OCI-LY3 (cell line): ENCODE results near the gene CCR9.

Experiments used
- H2AFZ ChIP-seq: fragments of 200-600, 300-600 bp; shearing (Covaris generic); 2 replicates; pipeline ENCODE4 v1.6.0; 2014; ENCODE audit warnings: antibody characterized with exemption, low read depth, low read length
- H3K27ac ChIP-seq: fragments of 200-600, 300-600 bp; sonication (generic); 2 replicates; pipeline ENCODE4 v1.5.1; 2014; ENCODE audit warnings: mild to moderate bottlenecking, low read length, moderate library complexity, mixed read lengths
- H3K27me3 ChIP-seq: fragments of 200-600, 300-600 bp; sonication (generic); 2 replicates; pipeline ENCODE4 v1.6.1; 2014; ENCODE audit warnings: low read depth, low read length, mixed read lengths
- H3K36me3 ChIP-seq: fragments of 200-600, 300-600 bp; sonication (generic); replicated peaks from 2 replicates; pipeline ENCODE3; 2014; ENCODE audit warnings: low read depth, low read length, mixed read lengths
- H3K4me1 ChIP-seq: fragments of 300-600, 200-600 bp; sonication (generic); 2 replicates; pipeline ENCODE4 v1.6.1; 2014; ENCODE audit warnings: low read length, mixed read lengths
- H3K4me2 ChIP-seq: fragments of 200-600, 300-600 bp; sonication (generic); 2 replicates; pipeline ENCODE4 v1.6.1; 2014; ENCODE audit warnings: low read length, mixed read lengths
- H3K4me3 ChIP-seq: fragments of 300-600, 200-600 bp; sonication (generic); 2 replicates; pipeline ENCODE4 v1.5.1; 2014; ENCODE audit warnings: antibody characterized with exemption, mild to moderate bottlenecking, low read length, moderate library complexity
- H3K79me2 ChIP-seq: fragments of 300-600, 200-600 bp; shearing (Covaris generic); 2 replicates; pipeline ENCODE4 v1.6.1; 2014; ENCODE audit warnings: mild to moderate bottlenecking, low read length, mixed read lengths
- H3K9ac ChIP-seq: fragments of 300-600, 200-600 bp; shearing (Covaris generic); 2 replicates; pipeline ENCODE4 v1.6.0; 2014; ENCODE audit warnings: mild to moderate bottlenecking, low read length, moderate library complexity
- H3K9me3 ChIP-seq: fragments of 200-600, 300-600 bp; shearing (Covaris generic); 2 replicates; pipeline ENCODE4 v1.6.1; 2014; ENCODE audit warnings: low read length, mixed read lengths; ENCODE audit not compliant: insufficient read depth
- H4K20me1 ChIP-seq: fragments of 200-600, 300-600 bp; sonication (generic); 2 replicates; pipeline ENCODE4 v1.6.1; 2016; ENCODE audit warnings: low read length, mixed read lengths; ENCODE audit not compliant: insufficient read depth
- EZH2phosphoT487 ChIP-seq: fragments of 200-600 bp; shearing (Covaris generic); IDR thresholded peaks from 2 replicates; pipeline ENCODE4 v1.6.1; 2018; ENCODE audit warnings: antibody characterized with exemption, mixed run types, low read depth
- TF ChIP-seq, protein P1 (sequence below): fragments of 200-600, 300-600 bp; sonication (generic); IDR thresholded peaks from 2 replicates; pipeline ENCODE4 v1.5.1; 2014; ENCODE audit warnings: antibody characterized with exemption, low read length, low read depth

Gene CCR9

DNA sequence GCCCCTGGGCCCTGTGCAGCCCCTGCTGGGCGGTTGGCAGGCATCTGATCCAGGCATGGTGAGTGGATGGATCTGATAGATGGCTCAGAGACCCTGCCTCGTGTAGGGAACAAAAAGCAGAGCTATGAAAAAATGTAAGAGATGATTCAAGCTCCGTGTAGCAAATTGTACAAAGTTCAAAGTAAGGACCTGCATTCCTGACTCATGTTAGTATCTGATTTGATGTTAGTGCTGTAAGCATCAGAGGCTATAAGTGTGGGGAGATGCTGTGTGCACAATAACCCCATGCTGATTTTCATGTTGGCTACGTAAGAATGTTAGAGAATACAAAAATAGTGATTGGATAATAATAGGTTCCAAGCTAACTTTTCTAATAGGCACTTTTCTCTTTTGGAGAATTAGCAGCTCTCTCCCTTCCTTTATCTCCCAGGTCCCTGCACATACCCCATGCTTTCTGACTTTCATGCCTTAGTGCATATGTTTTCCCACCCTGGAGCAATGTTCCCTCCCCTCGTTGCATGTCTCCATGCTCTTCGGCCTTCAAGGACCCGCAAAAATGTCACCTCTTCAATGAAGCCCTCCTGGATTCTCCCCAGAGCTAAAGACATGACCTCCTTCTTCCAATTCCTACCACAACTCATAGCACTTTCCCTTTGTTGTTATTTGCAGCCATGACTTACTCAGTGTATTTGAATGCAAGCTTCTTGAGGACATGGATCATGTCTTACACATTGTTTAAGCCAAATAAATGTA lies 1.6 kb downstream of the CCR9 start:
- Histone ChIP-seq H3K36me3 (no peaks in the 10 kb centered on the region), H3K4me2 (no peak overlapping the region), H3K9me3 (no peaks in the 10 kb centered on the region), H3K4me1 (peaks cover 8% of the 10 kb centered on the region), H3K79me2 (no peaks in the 10 kb centered on the region), H2AFZ (no peak overlapping the region), H4K20me1 (0 out of 2 replicates have a peak, but pooled peaks cover 10% of the 10 kb centered on the region), H3K4me3 (no peak overlapping the region), H3K27me3 (peaks cover 82% of the 10 kb centered on the region), H3K27ac (no peak overlapping the region), H3K9ac (no peak overlapping the region)
- TF ChIP-seq EZH2phosphoT487 = no peak
- TF ChIP-seq, protein P1, sequence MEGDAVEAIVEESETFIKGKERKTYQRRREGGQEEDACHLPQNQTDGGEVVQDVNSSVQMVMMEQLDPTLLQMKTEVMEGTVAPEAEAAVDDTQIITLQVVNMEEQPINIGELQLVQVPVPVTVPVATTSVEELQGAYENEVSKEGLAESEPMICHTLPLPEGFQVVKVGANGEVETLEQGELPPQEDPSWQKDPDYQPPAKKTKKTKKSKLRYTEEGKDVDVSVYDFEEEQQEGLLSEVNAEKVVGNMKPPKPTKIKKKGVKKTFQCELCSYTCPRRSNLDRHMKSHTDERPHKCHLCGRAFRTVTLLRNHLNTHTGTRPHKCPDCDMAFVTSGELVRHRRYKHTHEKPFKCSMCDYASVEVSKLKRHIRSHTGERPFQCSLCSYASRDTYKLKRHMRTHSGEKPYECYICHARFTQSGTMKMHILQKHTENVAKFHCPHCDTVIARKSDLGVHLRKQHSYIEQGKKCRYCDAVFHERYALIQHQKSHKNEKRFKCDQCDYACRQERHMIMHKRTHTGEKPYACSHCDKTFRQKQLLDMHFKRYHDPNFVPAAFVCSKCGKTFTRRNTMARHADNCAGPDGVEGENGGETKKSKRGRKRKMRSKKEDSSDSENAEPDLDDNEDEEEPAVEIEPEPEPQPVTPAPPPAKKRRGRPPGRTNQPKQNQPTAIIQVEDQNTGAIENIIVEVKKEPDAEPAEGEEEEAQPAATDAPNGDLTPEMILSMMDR = no peak

DNA sequence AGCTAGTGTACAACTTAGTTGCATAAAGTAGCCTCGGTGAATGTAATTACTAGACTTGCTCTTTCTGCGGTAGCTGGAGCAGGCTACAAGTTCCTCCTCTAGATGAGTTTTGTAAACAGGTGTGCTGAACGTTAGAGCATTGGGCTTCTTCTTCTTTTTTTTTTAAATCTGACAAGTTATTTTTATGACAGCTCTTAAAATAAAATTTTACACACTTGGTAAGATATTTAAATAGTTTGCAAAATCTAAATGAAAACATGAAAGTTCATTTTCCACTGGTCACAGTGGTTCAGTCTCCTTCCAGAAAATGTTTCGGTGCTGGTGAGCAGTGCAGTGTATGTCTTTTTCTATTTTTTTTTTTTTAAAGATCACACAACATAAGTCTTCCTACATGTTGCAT lies 3.0 kb downstream of the CCR9 start:
- no peak overlapping the region for H3K4me2 ChIP-seq

DNA sequence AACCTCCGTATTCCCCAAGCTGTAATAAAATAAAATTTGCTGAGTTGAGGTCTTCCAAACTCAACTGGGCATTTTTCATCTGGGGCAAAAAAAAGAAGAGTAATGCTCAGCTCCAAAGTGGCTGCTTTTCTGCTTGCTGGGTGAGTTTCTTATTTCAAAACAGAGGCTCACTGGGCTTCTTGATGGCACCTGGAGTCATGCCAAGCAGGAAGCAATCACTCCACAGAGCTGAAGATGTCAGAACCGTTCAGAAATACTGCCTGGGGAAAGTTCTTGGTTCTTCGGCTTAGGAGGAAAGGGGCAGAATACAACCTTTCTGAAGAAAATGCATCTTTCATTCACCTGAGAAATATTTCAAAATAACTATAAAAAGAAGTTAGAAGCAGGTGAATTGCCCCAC lies 4.1 kb downstream of the CCR9 start:
- Histone ChIP-seq H3K4me1 (no peaks in the 10 kb centered on the region), H3K27ac (no peak overlapping the region), H3K36me3 (no peaks in the 10 kb centered on the region), H2AFZ (no peak overlapping the region), H3K9me3 (no peaks in the 10 kb centered on the region), H3K27me3 (peaks cover 76% of the 10 kb centered on the region), H3K9ac (no peak overlapping the region), H3K4me3 (no peak overlapping the region), H3K79me2 (no peaks in the 10 kb centered on the region), H3K4me2 (peak overlapping the region; percentile 25; the same call in 1 of the 2 replicates), H4K20me1 (no peaks in the 10 kb centered on the region)
- TF ChIP-seq, protein P1 = no peak
- TF ChIP-seq EZH2phosphoT487 = no peak

More for the DNA sequence above, 3.0 kb downstream of the CCR9 start:
- no peak overlapping the region for H3K27ac ChIP-seq
- H3K9me3 ChIP-seq = no peaks in the 10 kb centered on the region
- H3K4me1 ChIP-seq = peaks cover 8% of the 10 kb centered on the region
- no peaks in the 10 kb centered on the region for H3K79me2 ChIP-seq
- TF ChIP-seq, protein P1 = no peak
- no peak for TF ChIP-seq EZH2phosphoT487
- 0 out of 2 replicates have a peak, but pooled peaks cover 4% of the 10 kb centered on the region for H4K20me1 ChIP-seq
- no peaks in the 10 kb centered on the region for H3K36me3 ChIP-seq
- H3K27me3 ChIP-seq = peaks cover 78% of the 10 kb centered on the region
- no peak overlapping the region for H3K4me3 ChIP-seq
- H3K9ac ChIP-seq = no peak overlapping the region
- no peak overlapping the region for H2AFZ ChIP-seq

DNA sequence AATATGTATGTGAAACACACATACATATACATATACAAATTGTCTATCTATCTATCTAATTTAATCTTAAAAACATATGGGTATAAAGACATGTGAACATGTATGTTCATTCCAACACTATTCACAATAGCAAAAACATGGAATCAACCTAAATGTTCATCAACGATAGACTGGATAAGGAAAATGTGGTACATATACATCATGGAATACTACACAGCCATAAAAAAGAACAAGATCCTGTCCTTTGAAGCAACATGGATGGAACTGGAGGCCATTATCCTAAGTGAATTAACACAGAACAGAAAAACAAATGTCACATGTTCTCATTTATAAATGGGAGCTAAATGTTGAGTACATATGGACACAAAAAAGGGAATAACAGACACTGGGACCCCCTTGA lies 5.8 kb downstream of the CCR9 start:
- no peaks in the 10 kb centered on the region for H3K79me2 ChIP-seq
- H3K4me3 ChIP-seq = no peak overlapping the region
- H4K20me1 ChIP-seq = no peaks in the 10 kb centered on the region
- no peaks in the 10 kb centered on the region for H3K36me3 ChIP-seq
- H3K27ac ChIP-seq = no peak overlapping the region
- no peak overlapping the region for H2AFZ ChIP-seq
- no peaks in the 10 kb centered on the region for H3K9me3 ChIP-seq
- no peak overlapping the region for H3K4me2 ChIP-seq
- TF ChIP-seq, protein P1 = no peak
- no peak for TF ChIP-seq EZH2phosphoT487
- H3K4me1 ChIP-seq = no peaks in the 10 kb centered on the region
- H3K9ac ChIP-seq = no peak overlapping the region
- H3K27me3 ChIP-seq = peaks cover 76% of the 10 kb centered on the region
